Skin of body (tissue), 3 donors: ENCODE data around the gene NME4. TPM values are rescaled to one million over a fixed set of nuclear protein-coding genes. Genes with fewer than 3 reads are reported as not detected.

Source experiments
- DNase-seq: peaks from one replicate; lab custom pipeline; 2025; lab: John Stamatoyannopoulos, UW
- small RNA-seq: library from RNA; depleted of rRNA; stranded (forward); fragments of <200 nt; gene quantifications from one replicate; pipeline ENCODE3, GENCODE V24; 2014; ENCODE audit warnings: low replicate concordance
- total RNA-seq: library from RNA; depleted of rRNA; stranded (reverse); fragments of >200 nt; gene quantifications from one replicate; pipeline ENCODE4 v1.2.3, GENCODE V29; 2014

NME4 gene
- total RNA-seq, 1 donor from 2014 or later, result 26.4 TPM

DNA sequence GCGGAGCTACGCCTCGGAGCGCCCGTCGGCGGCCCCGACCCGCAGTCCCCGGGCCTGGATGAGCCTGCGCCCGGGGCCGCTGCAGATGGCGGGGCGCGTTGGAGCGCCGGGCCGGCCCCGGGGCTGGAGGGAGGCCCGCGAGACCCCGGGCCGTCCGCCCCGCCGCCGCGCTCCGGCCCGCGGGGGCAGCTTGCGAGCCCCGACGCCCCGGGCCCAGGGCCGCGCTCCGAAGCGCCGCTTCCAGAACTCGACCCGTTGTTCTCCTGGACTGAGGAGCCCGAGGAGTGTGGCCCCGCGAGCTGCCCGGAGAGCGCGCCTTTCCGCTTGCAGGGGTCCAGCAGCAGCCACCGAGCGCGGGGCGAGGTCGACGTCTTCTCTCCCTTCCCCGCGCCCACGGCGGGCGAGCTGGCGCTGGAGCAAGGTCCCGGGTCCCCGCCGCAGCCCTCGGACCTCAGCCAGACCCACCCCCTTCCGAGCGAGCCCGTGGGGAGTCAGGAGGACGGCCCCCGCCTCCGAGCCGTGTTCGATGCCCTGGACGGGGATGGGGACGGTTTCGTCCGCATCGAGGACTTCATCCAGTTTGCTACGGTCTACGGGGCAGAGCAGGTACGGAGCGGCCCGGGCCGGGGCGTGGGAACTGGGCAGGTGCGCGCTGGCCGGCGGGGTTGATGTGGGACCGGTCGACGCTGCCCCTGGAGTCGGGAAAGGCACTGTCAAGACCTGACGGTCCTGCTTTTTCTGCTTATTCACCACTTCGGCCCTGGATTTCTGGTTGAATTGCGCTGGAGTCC lies 29.3 kb downstream of the NME4 start:
- DNase-seq, result no peak

DNA sequence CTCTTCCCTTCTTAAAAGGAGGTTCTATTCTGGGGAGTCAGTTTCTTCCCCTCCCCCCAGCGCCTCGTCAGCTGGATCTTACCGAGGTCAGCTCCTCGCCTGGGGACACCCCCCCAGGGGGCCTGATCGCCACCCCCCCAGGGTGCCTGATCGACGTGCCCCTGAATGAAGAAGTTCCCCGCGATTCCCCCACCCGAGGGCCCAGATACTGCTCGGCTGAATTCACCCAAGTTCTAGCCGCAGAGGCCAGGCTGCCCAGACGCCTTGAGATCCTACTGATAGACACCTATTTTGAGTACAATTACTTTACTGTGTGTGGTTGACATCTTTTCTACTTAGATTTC lies 29.9 kb downstream of the NME4 start:
- no peak for DNase-seq

DNA sequence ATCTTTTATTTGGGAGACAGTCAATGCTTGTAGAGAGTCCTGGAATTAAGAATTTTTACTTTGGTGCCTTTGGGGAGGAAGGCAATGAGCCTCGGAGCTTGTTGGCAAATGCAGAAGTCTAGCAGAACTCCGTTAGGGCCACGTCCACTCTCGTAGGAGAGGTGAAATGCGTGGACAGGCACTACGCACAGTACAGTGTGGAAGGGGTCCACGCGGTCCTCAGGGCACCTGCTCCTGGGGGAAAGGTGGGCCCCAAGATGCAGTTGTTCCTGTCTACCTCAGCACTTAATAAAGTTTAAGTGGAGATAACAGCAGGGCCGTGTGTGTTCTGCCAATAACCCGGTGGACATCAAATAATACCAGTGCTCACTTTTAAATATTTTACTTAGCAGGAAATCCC lies 30.3 kb downstream of the NME4 start:
- no peak for DNase-seq

DNA sequence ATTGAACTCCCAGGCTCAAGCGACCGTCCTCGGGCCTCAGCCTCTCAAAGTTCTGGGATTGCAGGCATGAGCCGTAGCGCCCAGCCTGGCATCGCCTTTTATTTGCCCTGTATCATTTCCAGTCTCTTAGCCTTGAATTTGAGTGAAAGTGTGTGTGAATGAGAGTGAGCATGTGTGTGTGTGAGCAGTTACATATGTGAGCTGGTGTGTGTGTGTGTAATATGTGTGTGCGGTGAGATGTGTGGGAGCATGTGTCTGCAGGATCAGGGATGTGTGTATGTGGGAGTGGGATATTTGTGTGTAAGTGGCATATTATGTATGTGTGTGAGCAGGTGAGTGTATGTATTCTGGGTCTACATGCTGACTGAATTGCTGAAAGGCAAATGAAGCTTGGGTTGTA lies 33.9 kb downstream of the NME4 start:
- no peak for DNase-seq

DNA sequence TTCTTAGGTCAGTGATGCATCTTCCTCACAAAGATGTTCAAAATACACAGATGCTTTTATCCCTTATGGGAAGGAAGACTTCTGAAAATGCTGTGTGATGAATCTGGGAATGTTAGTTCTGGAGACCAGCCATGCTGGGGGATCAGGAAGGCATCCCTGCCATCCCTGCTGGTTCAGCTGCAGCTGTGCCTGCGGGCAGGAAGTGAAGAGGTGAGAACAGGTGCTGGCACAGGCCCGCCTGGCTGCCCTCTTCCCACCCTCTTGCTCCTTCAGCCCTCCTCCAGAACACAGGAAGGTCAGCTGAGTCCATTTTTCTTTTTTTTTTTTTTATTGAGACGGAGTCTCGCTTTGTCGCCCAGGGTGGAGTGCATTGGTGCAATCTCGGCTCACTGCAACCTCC lies 43.6 kb downstream of the NME4 start:
- DNase-seq, result no peak

DNA sequence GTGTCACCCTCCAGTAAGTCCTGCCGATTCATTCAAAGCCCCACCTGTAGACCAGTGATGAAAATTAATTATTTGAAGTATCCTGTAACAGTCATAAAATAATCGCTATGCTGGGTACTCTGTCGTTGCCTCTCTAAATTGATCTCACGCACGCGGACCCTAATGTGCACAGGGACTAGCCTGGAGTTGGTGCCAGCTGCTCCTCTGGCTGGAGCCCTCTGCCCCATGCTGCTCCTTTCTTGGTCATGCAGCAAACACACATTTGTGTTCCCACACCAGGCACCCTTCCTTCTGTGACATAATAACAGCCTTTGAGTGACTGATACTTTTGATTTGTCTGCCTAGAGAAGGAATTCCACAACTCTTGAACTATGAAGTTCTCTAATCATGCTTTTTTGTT lies 44.4 kb downstream of the NME4 start:
- no peak for DNase-seq

DNA sequence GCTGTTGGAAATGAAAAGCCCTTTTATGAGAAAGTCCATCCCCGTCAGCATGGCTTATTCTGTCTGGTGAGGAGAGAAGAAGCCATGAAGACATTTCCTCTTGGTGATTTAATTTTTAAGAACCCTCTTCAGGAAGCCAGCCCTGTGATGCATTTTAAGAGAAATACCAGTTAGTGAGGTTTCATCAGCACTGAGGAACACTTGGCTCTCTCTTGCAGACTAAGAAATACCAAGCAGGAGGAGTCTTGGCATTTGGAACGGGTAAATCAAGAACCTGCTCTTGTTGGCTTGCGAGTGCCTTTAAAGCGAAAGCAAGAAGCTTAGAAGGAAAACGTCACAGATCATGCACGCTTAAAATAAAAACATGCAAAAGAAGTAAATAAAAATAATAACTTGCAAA lies 46.0 kb downstream of the NME4 start:
- DNase-seq, result no peak

DNA sequence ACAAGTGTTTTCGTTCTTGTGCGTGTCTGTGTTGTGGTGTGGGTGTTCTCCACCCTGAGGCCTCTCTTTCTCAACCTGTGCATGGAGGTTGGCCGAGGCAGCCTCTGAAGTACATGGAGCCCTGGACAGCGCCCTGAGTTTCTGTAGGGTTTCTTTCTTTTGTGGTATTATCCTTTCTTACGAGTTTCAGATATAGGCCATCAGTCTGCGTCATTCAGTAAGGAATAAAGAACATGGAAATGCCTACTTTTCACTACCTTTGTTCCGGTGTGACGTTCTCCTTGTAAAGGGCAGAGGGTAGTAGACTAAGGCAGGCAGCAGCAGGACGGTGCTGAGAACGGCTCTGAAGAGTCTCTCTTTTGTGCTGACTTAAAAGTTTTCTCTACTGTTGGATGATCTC lies 47.0 kb downstream of the NME4 start:
- DNase-seq, result no peak

DNA sequence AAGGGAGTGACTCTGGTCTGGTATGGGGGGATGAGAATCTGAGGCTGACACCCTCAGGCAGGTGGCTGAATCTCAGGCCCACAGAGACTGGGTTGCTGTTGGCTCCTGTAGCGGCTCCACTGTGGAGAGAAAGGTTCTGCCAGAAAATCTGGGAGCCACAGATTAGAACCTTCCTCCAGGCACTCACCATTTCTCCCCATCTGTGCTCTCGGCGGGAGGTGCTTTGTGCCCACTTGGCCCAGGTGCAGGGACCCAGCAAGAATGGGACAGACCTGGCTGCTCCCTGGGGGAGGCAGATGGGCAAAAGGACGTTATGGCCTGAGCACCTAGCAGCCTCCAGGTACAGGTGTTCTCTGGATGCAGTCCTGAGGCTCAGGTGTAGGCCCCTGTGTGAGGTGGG lies 48.6 kb downstream of the NME4 start:
- DNase-seq, result no peak

Small RNAs within 50 kb of the gene (small RNA-seq; reads per million reads assigned to genes)
- not detected for gene RF00019

Other genes with a start within 250 kb of the NME4 start
- 8.4 TPM for gene HBZ, start 244.6 kb upstream of the NME4 start, total RNA-seq
- gene HBM, start 231.2 kb upstream of the NME4 start, total RNA-seq, result 89.5 TPM
- 7,549 TPM for gene HBA2, start 224.3 kb upstream of the NME4 start, total RNA-seq
- gene HBA1, start 220.5 kb upstream of the NME4 start, total RNA-seq, result 3,010 TPM
- 2.2 TPM for gene HBQ1, start 216.7 kb upstream of the NME4 start, total RNA-seq
- 71.7 TPM for gene LUC7L, start 167.8 kb upstream of the NME4 start, total RNA-seq
- gene FAM234A, start 162.4 kb upstream of the NME4 start, total RNA-seq, result 37.1 TPM
- 2.4 TPM for gene RGS11, start 121.3 kb upstream of the NME4 start, total RNA-seq
- gene ARHGDIG, start 116.6 kb upstream of the NME4 start, total RNA-seq, result 0.99 TPM
- 1.1 TPM for gene PDIA2, start 114.0 kb upstream of the NME4 start, total RNA-seq
- gene AXIN1, start 44.5 kb upstream of the NME4 start, total RNA-seq, result 13.3 TPM
- gene MRPL28, start 26.7 kb upstream of the NME4 start, total RNA-seq, result 20.9 TPM
- gene PGAP6, start 15.2 kb upstream of the NME4 start, total RNA-seq, result 10.6 TPM
- 7.2 TPM for gene DECR2, start 4.7 kb downstream of the NME4 start, total RNA-seq
- 17.2 TPM for gene RAB11FIP3, start 28.4 kb downstream of the NME4 start, total RNA-seq
- 10.2 TPM for gene CAPN15, start 130.5 kb downstream of the NME4 start, total RNA-seq
- gene PRR35, start 163.2 kb downstream of the NME4 start, total RNA-seq, result not detected
- 0.59 TPM for gene NHLRC4, start 169.8 kb downstream of the NME4 start, total RNA-seq
- gene PIGQ, start 172.8 kb downstream of the NME4 start, total RNA-seq, result 10.4 TPM
- gene RAB40C, start 192.9 kb downstream of the NME4 start, total RNA-seq, result 14.8 TPM
- 0.20 TPM for gene WFIKKN1, start 233.8 kb downstream of the NME4 start, total RNA-seq
- 22.9 TPM for gene METTL26, start 239.1 kb downstream of the NME4 start, total RNA-seq
- gene MCRIP2, start 244.6 kb downstream of the NME4 start, total RNA-seq, result 6.9 TPM